DND-41 (cell line): Measurements from ENCODE around the gene SIPA1.
A peak's percentile ranks its signal among the peaks of the same experiment; 100 is the strongest.

Experiments used
- ATAC-seq: fragments of 200-7000 bp; cut with Tn5 transposase; 3 replicates; pipeline ENCODE4 v1.9.1; 2021; ENCODE audit warnings: low read depth; ENCODE audit not compliant: insufficient read depth
- DNase-seq: peaks from one replicate; pipeline ENCODE4 v3.0.0-alpha.2; 2020
- H2AFZ ChIP-seq: 2 replicates; pipeline ENCODE4 v1.6.0; 2012; ENCODE audit warnings: low read depth, low read length
- H3K27ac ChIP-seq: 2 replicates; pipeline ENCODE4 v1.5.1; 2012; ENCODE audit warnings: low read length, inconsistent platforms
- H3K27me3 ChIP-seq: fragments of 200-600 bp; sonication (generic); 2 replicates; pipeline ENCODE4 v1.6.0; 2012; ENCODE audit warnings: low read length, mild to moderate bottlenecking, inconsistent platforms; ENCODE audit not compliant: insufficient read depth, poor library complexity
- H3K36me3 ChIP-seq: 2 replicates; pipeline ENCODE4 v1.5.1; 2012; ENCODE audit warnings: low read length, inconsistent platforms; ENCODE audit not compliant: insufficient read depth
- H3K4me1 ChIP-seq: 2 replicates; pipeline ENCODE4 v1.5.1; 2012; ENCODE audit warnings: mild to moderate bottlenecking, low read length; ENCODE audit not compliant: insufficient read depth
- H3K4me2 ChIP-seq: 2 replicates; pipeline ENCODE4 v1.6.0; 2012; ENCODE audit warnings: mild to moderate bottlenecking, moderate library complexity, low read length, inconsistent platforms; ENCODE audit not compliant: insufficient read depth
- H3K4me3 ChIP-seq, 2 experiments: fragments of 200-600 bp in 1 of 2; shearing (Covaris generic) in 1 of 2; 2 replicates each; pipeline ENCODE4 v1.5.1; 2012 to 2016; ENCODE audit warnings: inconsistent platforms in 2 of 2, low read length in 2 of 2, mild to moderate bottlenecking in 2 of 2, low read depth in 1 of 2, moderate library complexity in 1 of 2
- H3K79me2 ChIP-seq: 2 replicates; pipeline ENCODE4 v1.6.0; 2012; ENCODE audit warnings: low read length, inconsistent platforms; ENCODE audit not compliant: insufficient read depth
- H3K9ac ChIP-seq: 2 replicates; pipeline ENCODE4 v1.6.0; 2012; ENCODE audit warnings: low read depth, mild to moderate bottlenecking, inconsistent platforms, low read length, moderate library complexity
- H3K9me3 ChIP-seq: 2 replicates; pipeline ENCODE4 v1.5.1; 2012; ENCODE audit warnings: low read length, moderate library complexity, mild to moderate bottlenecking, inconsistent platforms; ENCODE audit not compliant: insufficient read depth, severe bottlenecking
- H4K20me1 ChIP-seq: 2 replicates; pipeline ENCODE4 v1.6.0; 2012; ENCODE audit warnings: low read length; ENCODE audit not compliant: insufficient read depth
- EZH2 ChIP-seq: IDR thresholded peaks from 3 replicates; pipeline ENCODE4 v1.6.1; 2012; ENCODE audit warnings: borderline replicate concordance, low read depth, mild to moderate bottlenecking, moderate library complexity, low read length, inconsistent platforms; ENCODE audit not compliant: severe bottlenecking
- TF ChIP-seq, protein P1 (sequence below): IDR thresholded peaks from 2 replicates; pipeline ENCODE4 v1.5.1; 2012; ENCODE audit warnings: borderline replicate concordance, low read length, moderate library complexity, mild to moderate bottlenecking; ENCODE audit not compliant: poor library complexity, severe bottlenecking; ENCODE audit errors: extremely low read depth

The SIPA1 gene

DNA sequence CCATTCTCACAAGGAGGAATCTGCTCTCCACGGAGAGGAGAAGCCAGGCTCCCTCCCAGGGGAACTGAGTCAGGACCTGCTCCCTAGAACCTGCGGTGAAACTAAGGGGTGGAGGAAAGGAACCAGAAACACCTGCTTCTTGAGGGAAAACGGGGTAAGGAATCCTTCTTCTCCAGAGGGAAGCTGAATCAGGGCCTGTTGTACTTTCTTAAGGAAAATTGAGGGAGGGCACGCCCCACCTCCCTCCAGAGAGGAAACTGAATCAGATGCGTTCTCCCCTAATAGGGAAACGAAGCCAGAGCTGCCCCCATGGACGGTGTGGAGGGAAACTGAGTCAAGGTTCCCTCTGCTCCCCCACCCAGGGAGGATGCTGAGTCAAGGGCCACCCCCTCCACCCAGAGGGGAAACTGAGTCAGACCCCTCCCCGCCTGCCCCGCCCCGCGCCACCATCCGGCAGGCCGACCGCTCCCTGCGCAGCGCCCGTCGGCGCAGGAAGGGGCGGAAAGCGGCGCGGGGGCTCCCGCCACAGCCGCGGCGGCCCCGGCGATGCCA lies 24.4 kb downstream of the SIPA1 start:
- Histone ChIP-seq H3K4me3 (peak overlapping the region; percentile 60 to 77), H4K20me1 (peaks cover 35% of the 10 kb centered on the region), H2AFZ (peak overlapping the region; percentile 77), H3K36me3 (peaks cover 43% of the 10 kb centered on the region), H3K9ac (peak overlapping the region; percentile 83), H3K9me3 (no peaks in the 10 kb centered on the region), H3K27me3 (no peaks in the 10 kb centered on the region), H3K4me2 (peak overlapping the region; percentile 98), H3K4me1 (peaks cover 33% of the 10 kb centered on the region), H3K79me2 (peaks cover 53% of the 10 kb centered on the region), H3K27ac (peak overlapping the region; percentile 65)
- no peak for TF ChIP-seq EZH2
- TF ChIP-seq, protein P1, sequence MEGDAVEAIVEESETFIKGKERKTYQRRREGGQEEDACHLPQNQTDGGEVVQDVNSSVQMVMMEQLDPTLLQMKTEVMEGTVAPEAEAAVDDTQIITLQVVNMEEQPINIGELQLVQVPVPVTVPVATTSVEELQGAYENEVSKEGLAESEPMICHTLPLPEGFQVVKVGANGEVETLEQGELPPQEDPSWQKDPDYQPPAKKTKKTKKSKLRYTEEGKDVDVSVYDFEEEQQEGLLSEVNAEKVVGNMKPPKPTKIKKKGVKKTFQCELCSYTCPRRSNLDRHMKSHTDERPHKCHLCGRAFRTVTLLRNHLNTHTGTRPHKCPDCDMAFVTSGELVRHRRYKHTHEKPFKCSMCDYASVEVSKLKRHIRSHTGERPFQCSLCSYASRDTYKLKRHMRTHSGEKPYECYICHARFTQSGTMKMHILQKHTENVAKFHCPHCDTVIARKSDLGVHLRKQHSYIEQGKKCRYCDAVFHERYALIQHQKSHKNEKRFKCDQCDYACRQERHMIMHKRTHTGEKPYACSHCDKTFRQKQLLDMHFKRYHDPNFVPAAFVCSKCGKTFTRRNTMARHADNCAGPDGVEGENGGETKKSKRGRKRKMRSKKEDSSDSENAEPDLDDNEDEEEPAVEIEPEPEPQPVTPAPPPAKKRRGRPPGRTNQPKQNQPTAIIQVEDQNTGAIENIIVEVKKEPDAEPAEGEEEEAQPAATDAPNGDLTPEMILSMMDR, result no peak
- ATAC-seq (peak; percentile 1; the same call in 1 of the 3 replicates), DNase-seq (no peak)

DNA sequence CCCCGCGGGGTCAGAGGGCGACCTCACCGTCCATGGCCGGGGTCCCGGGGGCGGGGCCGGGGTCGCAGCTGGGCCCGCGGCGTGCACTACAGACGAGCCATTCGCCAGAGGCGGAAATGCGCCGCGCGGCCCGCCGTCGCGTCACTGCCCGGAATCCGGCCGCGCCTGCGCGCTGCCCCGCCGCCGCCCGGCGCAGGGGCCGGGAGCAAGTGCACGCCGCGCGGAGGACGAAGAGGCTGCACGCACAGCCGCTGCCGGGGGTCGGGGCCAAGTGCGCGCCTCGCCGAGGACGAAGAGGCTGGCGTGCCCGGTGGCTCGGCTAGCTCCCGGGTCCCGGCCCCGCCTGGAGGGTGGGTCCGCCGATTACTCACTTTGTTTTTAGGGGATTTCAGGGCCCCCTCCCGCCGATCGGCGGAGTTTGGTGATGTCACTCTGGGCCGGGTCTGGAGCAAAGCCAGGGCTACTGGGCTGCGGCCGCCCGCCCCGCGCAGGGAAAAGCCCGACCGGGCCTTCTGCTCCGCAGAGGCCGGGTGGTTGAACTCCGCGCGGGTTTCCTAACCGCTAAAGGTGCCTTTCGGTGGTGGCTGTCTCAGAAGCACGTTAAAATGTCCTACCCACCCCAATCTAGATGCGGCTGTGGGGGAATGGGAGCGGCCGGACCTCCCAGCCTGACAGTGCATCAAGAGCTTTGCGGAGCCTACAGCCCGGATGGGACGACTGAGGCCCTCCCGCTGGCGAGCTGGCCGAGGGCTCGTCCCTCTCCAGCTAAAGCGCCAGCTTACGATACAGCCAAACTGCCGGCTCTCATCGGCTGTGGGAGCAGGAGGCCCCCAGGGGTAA lies 25.1 kb downstream of the SIPA1 start, which contains the start of gene RELA:
Gene RELA (minus strand): TSS at position 118 of the 840 bp plus-strand sequence. CDS start 84 bp downstream, at position 34.
- Histone ChIP-seq H3K36me3 (peaks cover 36% of the 10 kb centered on the region), H3K27ac (peak within 1 kb of the TSS; percentile 76), H3K4me2 (peak within 1 kb of the TSS; percentile 98), H3K79me2 (peaks cover 53% of the 10 kb centered on the region), H3K9me3 (no peaks in the 10 kb centered on the region), H3K27me3 (no peaks in the 10 kb centered on the region), H4K20me1 (peaks cover 35% of the 10 kb centered on the region), H3K4me1 (peaks cover 33% of the 10 kb centered on the region), H2AFZ (peak within 1 kb of the TSS; percentile 77), H3K9ac (peak within 1 kb of the TSS; percentile 83), H3K4me3 (peak within 1 kb of the TSS; percentile 60 to 77)
- TF ChIP-seq, protein P1, result no peak
- no peak for TF ChIP-seq EZH2
- ATAC-seq, result peak; percentile 90
- peak; percentile 89 for DNase-seq

DNA sequence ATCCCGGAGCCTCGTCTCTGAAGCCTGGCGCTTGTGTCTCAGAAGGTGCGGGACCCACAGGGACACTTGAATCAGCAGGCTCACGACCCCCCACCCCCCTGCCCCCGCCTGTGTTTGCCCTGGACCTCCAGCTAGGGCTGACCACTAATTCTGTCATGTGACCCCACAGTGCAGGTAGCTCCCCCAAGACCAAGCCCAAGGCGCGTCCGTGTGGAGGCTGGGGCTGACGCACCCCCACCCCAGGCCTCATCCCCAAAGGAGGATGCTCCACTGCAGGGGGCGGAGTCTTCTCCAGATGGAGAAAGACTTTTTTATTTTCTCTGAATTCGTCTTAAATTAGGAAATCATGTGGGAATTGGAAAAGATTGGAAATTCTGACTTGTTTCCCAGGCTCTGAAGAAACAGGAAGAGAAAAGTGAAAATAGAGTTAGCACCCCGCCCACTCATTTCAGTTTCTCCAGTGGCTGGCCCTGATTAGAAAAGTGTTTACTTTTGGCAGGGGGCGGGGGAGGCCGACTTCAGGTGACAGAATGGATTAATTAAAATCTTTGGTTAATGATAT lies 25.8 kb downstream of the SIPA1 start:
- DNase-seq, result peak; percentile 51
- Histone ChIP-seq H3K79me2 (peaks cover 50% of the 10 kb centered on the region), H3K27ac (peak overlapping the region; percentile 76), H3K36me3 (peaks cover 29% of the 10 kb centered on the region), H3K9me3 (no peaks in the 10 kb centered on the region), H3K27me3 (no peaks in the 10 kb centered on the region), H4K20me1 (peaks cover 28% of the 10 kb centered on the region), H3K9ac (peak overlapping the region; percentile 83), H3K4me3 (peak overlapping the region; percentile 51 to 77), H3K4me2 (peak overlapping the region; percentile 98), H2AFZ (peak overlapping the region; percentile 77), H3K4me1 (peaks cover 33% of the 10 kb centered on the region)
- TF ChIP-seq, protein P1, result no peak
- TF ChIP-seq EZH2, result no peak
- ATAC-seq, result peak; percentile 41
